Fibroblast of lung (primary cell): Measurements from ENCODE around the gene CCDC182. TPM values are rescaled to one million over a fixed set of nuclear protein-coding genes. Genes with fewer than 3 reads are reported as not detected.

ENCODE experiments used
- DNase-seq, 2 donors: peaks; one replicate each; pipeline versions ENCODE4 v3.0.0 to v3.0.0-alpha.2; 2010; ENCODE audit warnings: low read depth in 2 of 2
- H2AFZ ChIP-seq: 2 replicates; pipeline ENCODE4 v1.5.1; 2012; ENCODE audit warnings: low read length, control low read depth, inconsistent platforms
- H3K27ac ChIP-seq: 2 replicates; pipeline ENCODE4 v1.5.1; 2011; ENCODE audit warnings: low read length, control low read depth; ENCODE audit not compliant: insufficient read depth
- H3K27me3 ChIP-seq: 2 replicates; pipeline ENCODE4 v1.5.1; 2011; ENCODE audit warnings: mild to moderate bottlenecking, low read length; ENCODE audit not compliant: control insufficient read depth, insufficient read depth
- H3K36me3 ChIP-seq: 2 replicates; pipeline ENCODE4 v1.5.1; 2011; ENCODE audit warnings: low read length; ENCODE audit not compliant: control insufficient read depth, insufficient read depth
- H3K4me1 ChIP-seq: 2 replicates; pipeline ENCODE4 v1.5.1; 2011; ENCODE audit warnings: low read length; ENCODE audit not compliant: control insufficient read depth, insufficient read depth; ENCODE audit errors: extremely low read depth
- H3K4me2 ChIP-seq: 2 replicates; pipeline ENCODE4 v1.5.1; 2011; ENCODE audit warnings: low read length, control low read depth; ENCODE audit not compliant: insufficient read depth; ENCODE audit errors: extremely low read depth
- H3K4me3 ChIP-seq, 4 experiments: fragments of 200-600 bp in 1 of 4; sonication (generic) in 1 of 4; replicated peaks in 1 of 4; 2 replicates each; pipeline ENCODE4 v1.5.1; 2011 to 2016; ENCODE audit warnings: low read length in 4 of 4, low read depth in 3 of 4, mild to moderate bottlenecking in 3 of 4, control low read depth in 2 of 4, inconsistent platforms in 1 of 4, mixed read lengths in 1 of 4; ENCODE audit not compliant: insufficient read depth in 1 of 4; ENCODE audit errors: control extremely low read depth in 1 of 4
- H3K79me2 ChIP-seq: 2 replicates; pipeline ENCODE4 v1.5.1; 2012; ENCODE audit warnings: mild to moderate bottlenecking, low read length, inconsistent platforms; ENCODE audit not compliant: control insufficient read depth, insufficient read depth
- H3K9ac ChIP-seq: 2 replicates; pipeline ENCODE4 v1.5.1; 2011; ENCODE audit warnings: mild to moderate bottlenecking, low read length, control low read depth; ENCODE audit not compliant: insufficient read depth
- H3K9me3 ChIP-seq: 2 replicates; pipeline ENCODE4 v1.5.1; 2012; ENCODE audit warnings: low read depth, low read length; ENCODE audit not compliant: control insufficient read depth, insufficient read depth
- H4K20me1 ChIP-seq: 2 replicates; pipeline ENCODE4 v1.5.1; 2011; ENCODE audit warnings: low read length; ENCODE audit not compliant: control insufficient read depth, insufficient read depth; ENCODE audit errors: extremely low read depth
- CTCF ChIP-seq, 2 donors: IDR thresholded peaks in 1 of 2; conservative IDR thresholded peaks in 1 of 2; 1 replicate in 1 of 2; 2 replicates in 1 of 2; pipeline ENCODE4 v1.5.1; 2011 to 2012; ENCODE audit warnings: low read length in 2 of 2, control low read depth in 1 of 2, inconsistent platforms in 1 of 2, low read depth in 1 of 2, mild to moderate bottlenecking in 1 of 2
- EZH2 ChIP-seq: IDR thresholded peaks from 2 replicates; pipeline ENCODE4 v1.5.1; 2012; ENCODE audit warnings: low read length, control low read depth, mild to moderate bottlenecking; ENCODE audit errors: missing control alignments
- polyA plus RNA-seq, 2 donors: library from polyadenylated mRNA; depleted of rRNA in 1 of 2; stranded (reverse) in 1 of 2; unstranded in 1 of 2; fragments of >200 nt; gene quantifications; 2 replicates each; pipeline ENCODE4 v1.2.1, GENCODE V29; 2011 to 2012; ENCODE audit warnings: missing spikeins in 1 of 2
- total RNA-seq: library from RNA; depleted of rRNA; stranded (reverse); fragments of >200 nt; gene quantifications from 2 replicates; pipeline ENCODE4 v1.2.1, GENCODE V29; 2014

Gene CCDC182
- total and polyA plus RNA-seq, 2 donors (not counting 1 experiment from before 2014, with no cell fraction given): not detected

- no peak overlapping the region for H3K9ac ChIP-seq
- no peaks in the 10 kb centered on the region for H4K20me1 ChIP-seq
- no peaks in the 10 kb centered on the region for H3K9me3 ChIP-seq
- H3K4me1 ChIP-seq: no peaks in the 10 kb centered on the region
- H3K4me2 ChIP-seq: no peak overlapping the region
- no peaks in the 10 kb centered on the region for H3K79me2 ChIP-seq
- DNase-seq: peak in 1 of 2 donors; percentile 27
- H3K36me3 ChIP-seq: no peaks in the 10 kb centered on the region
- TF ChIP-seq CTCF (conservative IDR thresholded peaks at IDR 0.05 in 1 of 2, IDR thresholded peaks at IDR 0.05 in 1 of 2; ENCODE audit: low read depth in 1 of 2, low read length in 2 of 2) (no peak), EZH2 (no peak)
- no peaks in the 10 kb centered on the region for H3K27me3 ChIP-seq
- no peak overlapping the region for H3K4me3 ChIP-seq
- no peak overlapping the region for H2AFZ ChIP-seq
- H3K27ac ChIP-seq: no peak overlapping the region
Observed at GRCh38 chr17:57785022-57785421, 39.9 kb upstream of the CCDC182 start.

- Histone ChIP-seq H3K4me3 (no peak overlapping the region), H3K9ac (no peak overlapping the region), H3K9me3 (no peaks in the 10 kb centered on the region), H4K20me1 (no peaks in the 10 kb centered on the region), H3K36me3 (no peaks in the 10 kb centered on the region), H3K79me2 (no peaks in the 10 kb centered on the region), H3K4me1 (no peaks in the 10 kb centered on the region), H3K4me2 (no peak overlapping the region), H3K27ac (no peak overlapping the region), H2AFZ (no peak overlapping the region), H3K27me3 (no peaks in the 10 kb centered on the region)
- TF ChIP-seq EZH2 (no peak), CTCF (conservative IDR thresholded peaks at IDR 0.05 in 1 of 2, IDR thresholded peaks at IDR 0.05 in 1 of 2; ENCODE audit: low read depth in 1 of 2, low read length in 2 of 2) (no peak)
- no peak for DNase-seq
Observed at GRCh38 chr17:57784226-57784895, 39.3 kb upstream of the CCDC182 start.

- Histone ChIP-seq H3K4me1 (no peaks in the 10 kb centered on the region), H4K20me1 (no peaks in the 10 kb centered on the region), H3K4me3 (no peak overlapping the region), H3K79me2 (no peaks in the 10 kb centered on the region), H3K9ac (no peak overlapping the region), H3K27ac (no peak overlapping the region), H2AFZ (no peak overlapping the region), H3K27me3 (no peaks in the 10 kb centered on the region), H3K36me3 (no peaks in the 10 kb centered on the region), H3K4me2 (peak overlapping the region; percentile 27), H3K9me3 (no peaks in the 10 kb centered on the region)
- TF ChIP-seq CTCF (conservative IDR thresholded peaks at IDR 0.05 in 1 of 2, IDR thresholded peaks at IDR 0.05 in 1 of 2; ENCODE audit: low read depth in 1 of 2, low read length in 2 of 2) (peak; percentile 33 to 73), EZH2 (no peak)
- peak; percentile 22 for DNase-seq
Observed at GRCh38 chr17:57783338-57783742, 38.2 kb upstream of the CCDC182 start.
